KMS-11 (cell line): Measurements from ENCODE around the gene MAP4.

ENCODE experiments used
- H2AFZ ChIP-seq: fragments of 200-600 bp; sonication (generic); 2 replicates; pipeline ENCODE4 v1.6.1; 2016; ENCODE audit warnings: antibody characterized with exemption, mixed run types, low read depth
- H3K27ac ChIP-seq: fragments of 200-600 bp; sonication (generic); 2 replicates; pipeline ENCODE4 v1.6.1; 2016; ENCODE audit warnings: mild to moderate bottlenecking, mixed run types
- H3K27me3 ChIP-seq: fragments of 200-600 bp; sonication (generic); 2 replicates; pipeline ENCODE4 v1.6.1; 2017; ENCODE audit warnings: mild to moderate bottlenecking, low read depth, mixed run types, moderate library complexity; ENCODE audit not compliant: insufficient read depth
- H3K36me3 ChIP-seq: fragments of 200-600 bp; sonication (generic); 2 replicates; pipeline ENCODE4 v1.6.1; 2017; ENCODE audit warnings: mild to moderate bottlenecking, mixed run types; ENCODE audit not compliant: insufficient read depth
- H3K4me1 ChIP-seq: fragments of 200-600 bp; sonication (generic); 2 replicates; pipeline ENCODE4 v1.6.1; 2016; ENCODE audit warnings: mild to moderate bottlenecking, low read depth, mixed run types; ENCODE audit not compliant: poor library complexity, severe bottlenecking
- H3K4me2 ChIP-seq: fragments of 200-600 bp; sonication (generic); 2 replicates; pipeline ENCODE4 v1.7.0; 2016; ENCODE audit warnings: mild to moderate bottlenecking, mixed run types
- H3K4me3 ChIP-seq: fragments of 200-600 bp; sonication (generic); IDR thresholded peaks from 2 replicates; pipeline ENCODE4 v1.6.1; 2017; ENCODE audit warnings: low read depth, low read length, mixed read lengths; ENCODE audit not compliant: insufficient read depth
- H3K79me2 ChIP-seq: fragments of 200-600 bp; sonication (generic); 2 replicates; pipeline ENCODE4 v1.6.1; 2016; ENCODE audit warnings: low read depth, mixed run types; ENCODE audit not compliant: insufficient read depth
- H3K9ac ChIP-seq: fragments of 200-600 bp; sonication (generic); 2 replicates; pipeline ENCODE4 v1.6.1; 2016; ENCODE audit warnings: mild to moderate bottlenecking, mixed run types
- H4K20me1 ChIP-seq: fragments of 200-600 bp; sonication (generic); 2 replicates; pipeline ENCODE4 v1.6.1; 2016; ENCODE audit warnings: mild to moderate bottlenecking, mixed run types; ENCODE audit not compliant: insufficient read depth
- CTCF ChIP-seq: fragments of 200-600 bp; sonication (generic); conservative IDR thresholded peaks from 2 replicates; pipeline ENCODE4 v1.6.1; 2017; ENCODE audit warnings: low read depth, mild to moderate bottlenecking, antibody characterized with exemption, low read length, moderate library complexity, mixed read lengths

Gene MAP4

DNA sequence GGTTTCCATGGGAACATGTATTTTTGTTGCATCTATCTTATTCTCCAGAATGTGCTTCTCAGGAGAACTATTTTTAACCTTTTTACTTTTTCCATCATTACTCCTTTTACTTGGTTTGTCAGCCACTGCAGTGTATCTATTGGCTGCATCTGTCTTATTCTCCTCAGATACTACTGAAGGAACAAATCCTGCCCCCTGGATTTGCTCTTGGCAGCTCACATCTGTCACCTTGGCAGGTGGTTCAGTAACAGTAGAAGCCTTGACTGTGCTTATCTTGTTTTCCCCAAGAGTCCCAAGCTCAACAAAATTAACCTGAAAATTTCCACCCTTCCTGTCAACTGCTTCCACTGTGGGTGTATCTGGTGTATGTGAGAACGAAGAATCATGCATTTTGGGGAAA is 106.0 kb downstream of the MAP4 start:
- TF ChIP-seq CTCF, result no peak
- Histone ChIP-seq H3K9ac (no peak overlapping the region), H4K20me1 (no peaks in the 10 kb centered on the region), H3K4me1 (peaks cover 7% of the 10 kb centered on the region), H3K4me3 (no peak overlapping the region), H3K4me2 (no peak overlapping the region), H3K27ac (no peak overlapping the region), H3K27me3 (no peaks in the 10 kb centered on the region), H2AFZ (no peak overlapping the region), H3K36me3 (no peaks in the 10 kb centered on the region), H3K79me2 (no peaks in the 10 kb centered on the region)

GRCh38 chr3:47909607-47910006 is 106.6 kb downstream of the MAP4 start:
- H3K4me2 ChIP-seq, result no peak overlapping the region
- no peak overlapping the region for H3K27ac ChIP-seq
- no peaks in the 10 kb centered on the region for H3K79me2 ChIP-seq
- no peaks in the 10 kb centered on the region for H3K36me3 ChIP-seq
- no peaks in the 10 kb centered on the region for H4K20me1 ChIP-seq
- H3K4me3 ChIP-seq, result no peak overlapping the region
- no peak for TF ChIP-seq CTCF
- H3K9ac ChIP-seq, result no peak overlapping the region
- no peaks in the 10 kb centered on the region for H3K27me3 ChIP-seq
- no peak overlapping the region for H2AFZ ChIP-seq
- peaks cover 7% of the 10 kb centered on the region for H3K4me1 ChIP-seq

- Histone ChIP-seq H3K9ac (no peak overlapping the region), H2AFZ (no peak overlapping the region), H3K27me3 (no peaks in the 10 kb centered on the region), H3K79me2 (no peaks in the 10 kb centered on the region), H3K4me1 (peaks cover 7% of the 10 kb centered on the region), H3K27ac (no peak overlapping the region), H3K36me3 (no peaks in the 10 kb centered on the region), H3K4me3 (no peak overlapping the region), H3K4me2 (no peak overlapping the region), H4K20me1 (no peaks in the 10 kb centered on the region)
- TF ChIP-seq CTCF, result no peak
These were observed 107.5 kb downstream of the MAP4 start for GRCh38 chr3:47908744-47909143.

DNA sequence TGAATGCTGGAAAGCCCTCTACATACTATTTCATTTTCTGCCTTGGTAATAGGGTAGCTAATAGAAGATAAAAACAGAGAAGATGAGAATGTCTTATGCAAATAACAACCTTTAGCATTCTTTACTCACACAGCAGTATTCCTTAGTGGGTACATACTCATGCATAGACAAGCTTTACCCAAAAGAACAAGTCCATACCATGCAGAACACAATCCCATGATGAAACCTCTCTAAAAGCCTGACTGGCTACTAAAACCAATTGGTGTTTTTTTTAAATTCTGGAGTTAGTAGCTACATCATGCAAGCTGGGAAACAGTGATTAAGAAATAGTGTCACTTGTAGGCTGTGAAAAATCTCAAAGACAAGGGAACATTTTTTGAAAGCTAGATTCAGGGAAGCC is 108.4 kb downstream of the MAP4 start:
- Histone ChIP-seq H3K4me1 (peaks cover 7% of the 10 kb centered on the region), H2AFZ (no peak overlapping the region), H3K79me2 (no peaks in the 10 kb centered on the region), H3K9ac (no peak overlapping the region), H3K36me3 (no peaks in the 10 kb centered on the region), H4K20me1 (no peaks in the 10 kb centered on the region), H3K4me2 (no peak overlapping the region), H3K27ac (no peak overlapping the region), H3K4me3 (no peak overlapping the region), H3K27me3 (no peaks in the 10 kb centered on the region)
- no peak for TF ChIP-seq CTCF

GRCh38 chr3:47902746-47903145 is 113.5 kb downstream of the MAP4 start:
- H3K4me1 ChIP-seq, result no peaks in the 10 kb centered on the region
- no peaks in the 10 kb centered on the region for H3K27me3 ChIP-seq
- H3K9ac ChIP-seq, result no peak overlapping the region
- no peak overlapping the region for H3K4me3 ChIP-seq
- no peaks in the 10 kb centered on the region for H3K79me2 ChIP-seq
- no peaks in the 10 kb centered on the region for H4K20me1 ChIP-seq
- H2AFZ ChIP-seq, result no peak overlapping the region
- TF ChIP-seq CTCF, result no peak
- H3K4me2 ChIP-seq, result no peak overlapping the region
- no peak overlapping the region for H3K27ac ChIP-seq
- no peaks in the 10 kb centered on the region for H3K36me3 ChIP-seq
